NT2/D1 (cell line): ENCODE measurements around the gene AGXT2.

ENCODE experiments used
- SUZ12 ChIP-seq: IDR thresholded peaks from 2 replicates; pipeline ENCODE4 v1.6.1; 2011; ENCODE audit not compliant: insufficient read length, insufficient read depth; ENCODE audit errors: extremely low read depth
- ZNF274 ChIP-seq: IDR thresholded peaks from 2 replicates; pipeline ENCODE4 v1.6.1; 2011; ENCODE audit warnings: mild to moderate bottlenecking, low read depth, low read length

DNA sequence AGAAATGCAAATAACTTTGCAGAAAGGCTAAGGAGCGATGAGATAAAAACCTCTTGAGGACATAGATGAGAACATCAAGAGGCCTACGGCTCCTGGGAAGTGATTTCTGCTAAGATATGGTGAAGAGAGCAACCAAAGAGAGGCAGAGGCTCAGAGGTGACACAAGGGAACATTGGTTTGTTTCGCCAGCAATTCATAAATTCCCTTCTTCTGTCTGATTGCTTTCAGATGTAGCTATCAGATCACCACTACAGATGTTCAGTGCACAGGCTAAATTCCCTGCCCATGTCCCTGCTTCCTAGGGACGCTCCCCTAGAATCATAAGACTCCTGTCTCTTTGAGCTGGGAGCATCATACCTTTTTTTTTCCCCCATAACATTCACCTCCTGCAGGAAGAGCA, 11.2 kb downstream of the AGXT2 start:
- TF ChIP-seq ZNF274: no peak
- TF ChIP-seq SUZ12: no peak
